T-helper 2 cell treated with Interferon-gamma antibody and Interleukin-4, amounts not matched to agents 100 ng/mL and 5 ng/mL, for 36 hours (primary cell): ENCODE data around the gene CHPF. TPM values are rescaled to one million over a fixed set of nuclear protein-coding genes. Genes with fewer than 3 reads are reported as not detected.

Experiments used
- intact Hi-C: fragments of 100-400 bp; cut with micrococcal nuclease; formaldehyde crosslinking; loops from one replicate; pipeline ENCODE4 v1.15.1; 2023
- total RNA-seq: library from RNA; stranded (reverse); gene quantifications from 2 replicates; pipeline ENCODE4 v1.2.3, GENCODE V29; 2022

Gene CHPF
- total RNA-seq, 1 donor from 2014 or later: 13.4 TPM

DNA sequence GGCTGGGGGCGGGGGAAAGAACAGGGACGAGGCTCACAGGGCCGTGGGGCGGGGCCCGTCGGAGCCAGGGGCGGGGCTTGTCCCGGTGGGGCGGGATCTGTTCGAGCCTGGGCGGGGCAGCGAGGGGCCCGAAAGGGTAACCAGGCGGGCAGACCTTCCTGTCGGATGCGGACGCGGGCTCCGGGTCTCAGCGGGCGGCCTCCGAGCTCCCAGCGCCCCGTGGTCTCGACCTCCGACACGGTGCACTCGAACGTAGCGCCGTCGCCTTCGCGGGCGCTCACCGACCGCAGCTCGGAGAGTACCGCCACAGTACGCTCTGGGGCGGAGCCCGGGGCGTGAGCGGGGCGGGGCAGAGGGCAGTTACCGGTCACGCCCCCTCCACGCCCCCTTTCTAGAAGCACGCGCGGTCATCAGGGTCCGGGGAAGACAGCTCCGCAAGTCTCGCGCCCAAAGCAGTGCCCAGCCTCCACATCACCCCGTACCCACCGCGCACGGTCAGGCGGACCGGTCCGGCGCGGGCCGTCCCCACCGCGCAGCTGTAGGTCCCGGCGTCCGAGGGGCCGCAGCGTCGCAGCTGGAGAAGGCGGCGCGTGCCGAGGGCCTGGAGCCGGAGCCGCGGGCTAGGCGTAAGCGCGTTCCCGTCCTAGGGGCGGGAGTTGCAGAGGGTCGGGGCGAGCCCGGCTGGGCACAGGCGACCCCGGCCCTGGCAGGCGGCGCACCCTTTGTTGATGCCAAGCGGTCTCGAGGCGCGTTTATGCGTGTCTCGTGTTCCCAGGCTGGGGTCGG lies 9.0 kb upstream of the CHPF start:
- intact Hi-C loops: loop anchor here (1.0 kb wide), 3 partner anchors 9 to 165 kb away; partner anchors contain the start of genes CHPF, DNPEP and STK11IP

DNA sequence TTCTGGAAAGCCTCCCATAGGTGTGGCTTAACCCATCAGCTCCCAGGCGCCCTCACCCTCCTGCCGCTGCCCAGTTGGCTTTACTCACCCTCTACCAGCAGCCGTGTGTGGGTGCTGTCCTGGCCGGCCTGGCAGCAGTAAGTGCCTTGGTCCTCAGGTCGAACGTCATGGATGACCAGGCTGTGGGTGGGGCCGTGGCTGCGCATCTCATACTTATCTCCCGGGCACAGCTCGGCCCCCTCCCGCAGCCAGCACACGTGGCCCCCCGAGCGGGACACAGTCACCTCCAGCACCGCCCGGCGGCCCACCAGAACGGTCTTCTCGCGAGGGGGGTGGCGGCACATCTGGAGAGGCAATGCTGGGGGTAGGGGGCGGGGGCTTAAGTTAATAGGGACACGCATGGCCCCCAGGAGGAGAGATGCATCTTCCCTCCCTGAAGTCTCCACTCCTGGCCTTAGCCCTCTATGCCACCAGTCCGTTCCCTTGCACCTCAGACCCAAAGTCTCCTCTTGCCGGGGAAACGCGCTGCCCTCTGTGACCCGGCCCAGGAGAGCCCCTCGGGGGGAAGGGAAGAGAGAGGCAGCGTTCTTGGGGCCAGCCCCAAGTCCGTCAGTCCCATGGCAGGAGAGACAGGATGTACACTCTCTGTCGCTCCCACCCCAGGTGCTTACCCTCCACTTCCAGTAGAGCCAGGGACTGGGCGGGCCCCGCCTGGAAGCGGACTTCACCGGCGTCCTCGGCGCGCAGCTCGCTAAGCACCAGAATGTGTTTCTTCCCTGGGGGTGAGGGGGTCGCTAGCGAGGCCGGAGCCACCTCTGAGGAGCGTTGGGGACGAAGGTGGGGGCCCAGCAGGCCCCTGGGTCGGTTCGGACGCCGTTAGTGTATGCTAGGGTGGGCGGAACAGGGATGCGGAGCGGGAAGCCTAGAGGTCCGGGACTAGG lies 8.1 kb upstream of the CHPF start:
- intact Hi-C loops: loop anchor here (1.0 kb wide), 3 partner anchors 8 to 164 kb away; partner anchors contain the start of genes CHPF, DNPEP and STK11IP

- intact Hi-C loops: no loop called here
These were observed 6.0 kb upstream of the CHPF start for GRCh38 chr2:219549619-219550018.

DNA sequence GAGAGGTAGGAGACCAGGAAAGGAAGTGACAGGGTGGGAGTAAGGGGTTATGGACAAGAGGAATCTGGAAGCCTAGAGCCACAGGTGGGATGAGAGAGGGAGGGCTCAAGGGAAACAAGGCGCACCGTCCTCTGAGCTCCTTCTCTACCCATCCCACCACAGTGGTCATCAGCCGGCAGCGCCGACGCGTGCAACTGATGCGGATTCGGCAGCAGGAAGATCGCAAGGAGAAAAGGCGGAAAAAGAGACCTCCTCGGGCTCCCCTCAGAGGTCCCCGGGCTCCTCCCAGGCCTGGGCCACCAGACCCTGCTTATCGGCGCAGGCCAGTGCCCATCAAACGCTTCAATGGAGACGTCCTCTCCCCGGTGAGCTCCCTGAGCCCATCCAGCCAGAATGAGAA lies 5.4 kb upstream of the CHPF start:
- intact Hi-C loops: no loop called here

GRCh38 chr2:219547621-219548020 lies 4.0 kb upstream of the CHPF start:
- intact Hi-C loops: no loop called here

DNA sequence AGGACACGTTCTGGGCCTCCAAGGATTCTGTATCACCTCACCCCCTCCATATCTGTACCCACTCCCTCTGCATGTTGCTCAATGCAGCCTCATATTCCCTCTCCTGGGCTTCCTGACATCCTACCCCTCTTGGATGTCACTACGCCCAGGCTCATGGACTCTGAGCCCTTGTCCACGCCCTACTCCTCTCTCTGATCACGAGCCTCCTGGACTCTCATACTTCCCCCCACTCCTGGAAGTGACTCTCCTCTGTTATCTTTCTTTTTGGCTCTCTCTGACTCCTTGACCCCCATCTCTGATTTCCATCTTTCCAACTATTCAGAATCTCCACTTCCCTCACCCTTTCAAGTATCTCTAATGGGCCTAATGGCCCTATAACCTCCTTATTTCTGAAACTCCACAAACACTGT lies 2.3 kb upstream of the CHPF start:
- intact Hi-C loops: no loop called here

DNA sequence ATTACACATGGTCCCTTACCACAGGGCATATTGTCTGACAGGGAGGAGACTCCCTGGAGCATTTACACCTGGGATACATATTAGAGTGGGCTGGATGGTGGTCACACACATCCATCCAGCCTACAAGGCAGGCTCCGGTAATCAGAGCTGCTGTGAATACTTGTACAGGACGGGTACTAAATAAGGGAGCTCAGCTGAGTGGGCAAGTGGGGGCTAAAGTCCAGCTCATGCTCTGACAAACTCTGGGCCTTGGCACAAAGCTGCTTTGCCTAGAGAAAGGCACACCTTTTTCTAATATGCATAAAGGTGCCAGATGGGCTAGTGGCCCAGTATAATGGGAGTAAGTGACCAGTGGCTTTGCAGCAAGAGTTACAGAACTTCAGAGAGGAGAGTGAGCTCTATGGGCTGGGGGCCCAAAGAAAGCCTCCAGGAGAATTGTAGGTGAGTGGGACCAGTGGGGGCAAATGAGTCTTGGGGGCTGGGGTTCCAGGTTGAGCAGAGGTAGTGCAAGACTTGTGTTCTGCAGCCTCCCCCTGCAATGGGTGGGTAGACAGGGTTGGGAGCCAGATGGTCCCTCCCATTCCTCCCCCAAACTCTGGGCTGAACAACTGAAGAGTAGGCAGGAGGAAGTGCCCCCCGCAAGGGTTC lies 1.8 kb upstream of the CHPF start:
- intact Hi-C loops: no loop called here

DNA sequence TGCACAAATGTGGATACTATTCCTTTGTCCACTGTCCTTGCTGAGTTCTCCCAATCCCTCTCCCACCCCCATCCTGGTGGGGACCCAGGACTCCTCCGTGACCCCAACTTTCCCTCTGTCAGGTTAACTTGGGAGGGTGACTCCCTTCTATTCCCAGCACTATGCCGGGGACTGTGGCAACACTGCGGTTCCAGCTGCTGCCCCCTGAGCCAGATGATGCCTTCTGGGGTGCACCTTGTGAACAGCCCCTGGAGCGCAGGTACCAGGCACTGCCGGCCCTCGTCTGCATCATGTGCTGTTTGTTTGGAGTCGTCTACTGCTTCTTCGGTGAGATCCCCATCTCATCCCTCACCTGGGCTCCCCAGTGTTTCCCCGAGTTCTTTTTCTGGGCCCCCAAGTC lies 958 bp upstream of the CHPF start:
- intact Hi-C loops: loop anchor here (5.0 kb wide), 2 partner anchors 367 to 1272 kb away; partner anchors contain the start of genes AAMP, CNPPD1, PNKD and RETREG2

DNA sequence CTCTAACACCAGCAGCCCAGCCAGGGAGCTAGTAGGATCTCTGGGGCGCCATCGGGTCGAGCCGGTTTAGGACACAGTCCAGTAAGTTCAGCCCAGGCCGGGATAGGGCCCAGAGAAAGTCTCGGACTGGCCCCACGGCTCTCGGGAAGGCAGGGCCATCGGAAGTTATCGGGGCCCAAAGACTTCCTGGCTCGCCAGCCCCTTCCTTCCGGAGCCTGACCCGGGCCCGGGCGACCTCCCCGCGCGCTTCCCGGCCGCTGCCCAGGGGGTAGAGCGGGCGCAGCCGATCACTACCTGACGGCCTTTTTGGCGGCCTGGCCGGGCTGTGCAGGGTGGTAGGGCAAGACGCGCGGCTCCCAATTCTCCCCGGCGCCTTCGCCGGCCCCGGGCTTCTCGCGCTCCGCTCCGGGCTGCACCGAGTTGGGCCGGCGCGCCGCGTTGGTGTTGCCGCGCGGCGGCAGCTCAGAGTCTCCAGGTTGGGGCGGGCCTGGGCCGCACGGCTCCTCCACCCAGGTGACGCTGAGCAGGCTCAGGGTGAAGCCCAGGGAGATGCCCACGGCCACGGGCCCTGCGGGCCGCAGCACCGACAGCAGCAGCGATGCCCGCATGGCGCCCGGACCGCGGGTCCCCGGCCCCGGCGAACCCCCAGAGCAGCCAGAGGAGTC lies 546 bp downstream of the CHPF start:
- intact Hi-C loops: loop anchor here (1.0 to 5.0 kb wide), 8 partner anchors 9 to 1271 kb away; partner anchors contain the start of genes AAMP, CNPPD1, GMPPA and NHEJ1

- intact Hi-C loops: loop anchor here (1.0 to 5.0 kb wide), 5 partner anchors 101 to 1269 kb away; partner anchors contain the start of genes AAMP, CNPPD1, NHEJ1 and PNKD
These were observed 1.9 kb downstream of the CHPF start for GRCh38 chr2:219541611-219542180.

DNA sequence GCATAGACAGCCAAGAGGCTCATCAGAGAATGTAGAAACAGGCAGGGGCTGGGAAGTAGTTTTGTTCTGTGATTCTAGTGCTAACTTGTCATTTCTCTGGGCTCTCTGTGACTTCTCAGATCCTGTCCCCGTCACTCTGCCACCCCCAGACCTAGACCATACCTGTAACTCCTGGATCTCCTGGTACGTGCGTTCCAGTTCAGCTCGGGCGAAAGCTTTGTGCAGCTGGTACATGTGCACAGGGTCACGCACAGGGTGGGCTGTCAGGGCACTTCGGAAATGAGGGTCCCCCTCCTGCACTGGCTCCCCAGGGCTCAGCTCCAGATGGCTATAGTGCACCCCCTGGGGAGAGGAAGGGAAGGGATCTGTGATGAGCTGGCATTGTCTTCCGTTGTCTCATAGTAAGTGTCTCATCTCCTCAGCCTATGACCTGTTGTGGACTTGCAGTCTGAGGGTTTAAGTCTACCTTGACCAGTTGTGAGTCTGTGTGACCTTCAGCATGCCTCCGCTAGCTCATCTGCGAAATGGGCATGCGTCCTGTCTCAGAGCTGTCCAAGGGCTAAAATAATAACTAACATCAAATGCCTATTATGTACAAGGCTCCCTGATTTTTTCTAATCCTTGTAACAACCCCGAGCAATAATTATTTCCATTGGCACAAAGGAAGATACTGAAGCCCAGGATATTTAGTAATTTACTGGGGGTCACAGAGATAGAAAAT lies 2.7 kb downstream of the CHPF start:
- intact Hi-C loops: loop anchor here (1.0 to 5.0 kb wide), 4 partner anchors 101 to 1269 kb away; partner anchors contain the start of genes AAMP, CNPPD1, PNKD and RETREG2

DNA sequence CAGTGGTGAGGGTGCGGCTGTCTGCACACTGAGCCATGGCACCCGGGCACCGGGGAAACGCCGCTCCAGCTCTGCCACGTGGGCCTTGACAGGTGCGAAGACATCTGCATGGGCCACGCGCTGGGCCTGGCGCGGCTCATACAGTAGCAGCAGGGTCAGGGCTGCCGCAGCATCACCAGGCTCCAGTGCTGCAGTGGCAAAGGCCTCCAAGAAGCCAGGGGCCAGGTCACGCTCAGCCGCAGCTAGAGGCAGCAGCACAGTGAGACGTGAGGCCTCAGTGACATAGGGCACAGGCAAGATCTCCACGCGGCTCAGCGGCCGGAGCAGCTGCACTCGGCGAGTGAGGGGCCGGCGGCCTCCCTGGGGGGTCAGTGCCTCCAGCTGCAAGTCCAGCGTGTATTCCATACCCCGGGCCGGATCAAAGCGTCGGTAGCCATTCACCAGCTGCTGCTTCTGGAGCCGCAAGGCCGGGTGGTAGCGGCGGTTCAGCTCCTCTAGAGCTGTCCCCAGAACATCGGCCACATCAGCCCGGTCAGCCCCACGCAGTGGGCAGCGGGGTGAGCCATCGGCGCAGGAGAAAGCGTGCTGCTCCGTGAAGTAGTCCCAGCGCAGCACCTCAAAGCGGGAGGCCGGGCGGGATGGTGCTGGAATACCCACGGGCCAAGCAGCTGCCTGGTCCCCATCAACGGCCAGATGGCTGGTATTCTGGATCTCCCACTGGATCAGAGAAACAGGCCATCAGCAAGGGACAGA lies 3.5 kb downstream of the CHPF start:
- intact Hi-C loops: loop anchor here (5.0 kb wide), 2 partner anchors 363 to 1268 kb away; partner anchors contain the start of genes AAMP, CNPPD1, PNKD and RETREG2

DNA sequence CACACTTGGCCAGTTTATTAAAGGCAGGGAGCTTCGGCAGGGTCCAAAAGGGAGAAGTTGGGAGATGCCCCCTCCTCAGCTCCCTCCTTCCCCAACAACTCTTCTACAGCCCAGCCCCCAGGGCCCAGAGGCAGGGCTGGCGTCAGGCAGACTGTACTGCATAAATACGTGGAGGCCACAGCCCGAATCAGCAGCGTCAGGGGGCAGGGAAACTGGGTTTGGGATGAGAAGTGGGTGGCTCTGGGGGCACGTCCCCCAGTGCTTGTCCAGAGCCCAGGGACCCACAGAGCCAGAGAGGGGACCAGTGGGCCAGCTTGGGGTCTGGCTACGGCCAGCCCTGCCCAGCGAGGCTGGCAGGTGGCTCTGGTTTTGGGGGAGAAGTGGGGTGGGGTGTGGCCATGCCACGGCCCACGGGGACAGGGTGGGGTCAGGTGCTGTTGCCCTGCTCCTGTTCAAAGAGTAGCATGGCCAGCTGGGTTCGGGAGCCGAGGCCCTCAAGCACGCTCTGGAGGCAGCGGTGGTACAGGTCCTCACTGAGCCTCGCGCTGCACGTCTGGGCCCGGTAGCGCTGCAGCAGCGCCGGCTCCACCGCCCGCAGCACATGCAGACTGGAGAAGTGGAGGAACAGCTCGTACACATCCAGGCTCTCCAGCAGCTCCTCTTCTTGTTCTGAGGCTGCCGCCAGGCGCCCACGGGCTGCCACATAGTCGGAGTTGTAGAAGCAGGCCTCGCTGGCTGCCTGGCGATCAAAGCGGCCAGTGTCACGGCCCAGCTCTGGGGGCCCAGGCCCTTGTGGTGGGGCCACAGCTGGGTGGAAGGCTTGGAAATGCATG lies 4.4 kb downstream of the CHPF start:
- intact Hi-C loops: no loop called here

- intact Hi-C loops: no loop called here
These were observed 5.1 kb downstream of the CHPF start for GRCh38 chr2:219538504-219538951.

- intact Hi-C loops: no loop called here
These were observed 5.7 kb downstream of the CHPF start for GRCh38 chr2:219537657-219538488.

GRCh38 chr2:219536967-219537366 lies 6.6 kb downstream of the CHPF start:
- intact Hi-C loops: no loop called here

GRCh38 chr2:219536425-219536824 lies 7.2 kb downstream of the CHPF start:
- intact Hi-C loops: no loop called here
